Psoas muscle (tissue), 8 donors: ENCODE data around the gene GOSR2. TPM values are rescaled to one million over a fixed set of nuclear protein-coding genes. Genes with fewer than 3 reads are reported as not detected.

Source experiments
- ATAC-seq, 4 donors: fragments of 200-7000 bp; cut with Tn5 transposase; one replicate each; pipeline ENCODE4 v1.9.1; 2020; ENCODE audit warnings: moderate library complexity in 3 of 4, mild to moderate bottlenecking in 2 of 4
- DNase-seq, 2 donors: peaks; one replicate each; pipeline ENCODE4 v3.0.0-alpha.2; 2020
- H3K27ac ChIP-seq: fragments of 200-600 bp; one replicate; pipeline ENCODE4 v1.8.0; 2022
- H3K27me3 ChIP-seq, 3 donors: fragments of 200-600 bp in 1 of 3; one replicate each; pipeline versions ENCODE4 v1.6.1 to v1.8.0; 2013 to 2022; ENCODE audit warnings: low read length in 2 of 3, mild to moderate bottlenecking in 2 of 3, moderate library complexity in 1 of 3; ENCODE audit not compliant: insufficient read depth in 3 of 3
- H3K36me3 ChIP-seq, 2 donors: fragments of 200-600 bp in 1 of 2; one replicate each; pipeline versions ENCODE4 v1.6.1 to v1.8.0; 2013 to 2022; ENCODE audit warnings: low read depth in 1 of 2, mild to moderate bottlenecking in 1 of 2, moderate library complexity in 1 of 2; ENCODE audit not compliant: insufficient read depth in 1 of 2
- H3K4me1 ChIP-seq: fragments of 200-600 bp; one replicate; pipeline ENCODE4 v1.8.0; 2022
- H3K4me3 ChIP-seq: fragments of 200-600 bp; one replicate; pipeline ENCODE4 v1.8.0; 2022; ENCODE audit warnings: mild to moderate bottlenecking
- H3K9me3 ChIP-seq: fragments of 200-600 bp; one replicate; pipeline ENCODE4 v1.8.0; 2022
- CTCF ChIP-seq: fragments of 200-600 bp; IDR thresholded peaks from one replicate; pipeline ENCODE4 v1.8.0; 2022; ENCODE audit warnings: antibody characterized with exemption
- WGBS, 3 donors: extraction: QIAGEN DNeasy Blood & Tissue Kit; methylation state at CpG; one replicate each; pipeline versions ENCODE4 v1.1.6 to v1.1.7; 2013; 5-methylcytosine and 5-hydroxymethylcytosine counted together
- intact Hi-C, 2 donors: fragments of 100-400 bp; cut with DNase I; formaldehyde crosslinking; loops; one replicate each; pipeline versions ENCODE4 v1.11.0 to v1.14.2; 2022
- polyA plus RNA-seq, 3 donors: library from polyadenylated mRNA; stranded (reverse); fragments of 200-250 nt; gene quantifications; one replicate each; pipeline ENCODE4 v1.2.3, GENCODE V29; 2013
- total RNA-seq, 4 donors: library from RNA; stranded (reverse); fragmentation: NEBNext Ultra II Directional in 2 of 4; extraction: Animal tissue kit (Norgen Biotek cat#: 25700) in 2 of 4; gene quantifications; one replicate each; pipeline versions ENCODE4 v1.2.1 to v1.2.4, GENCODE V29; 2021 to 2023
- donor health status: healthy with polysubstance abuse.
- donor health status: DM: no; HTN: no; CAD: no; lungs with moderate emphysema.
- donor health status: Bipolar disorder and iron deficiency.
- donor health status: healthy.
- donor health status: DM: yes; HTN: yes; CAD: no.
- donor health status: DM: no; HTN: no; CAD: no.
- donor health status: DM: no; HTN: no; CAD: no.
- donor health status: DM: yes; HTN: yes; CAD: no.

Gene GOSR2
- total and polyA plus RNA-seq, 7 donors = 26.4 to 56.9 (median 44.9) TPM

- H3K4me1 ChIP-seq = no peaks in the 10 kb centered on the region
- no peak overlapping the region for H3K27ac ChIP-seq
- H3K36me3 ChIP-seq = no peaks in the 10 kb centered on the region
- DNase-seq (no peak), ATAC-seq (no peak)
- no peak overlapping the region for H3K4me3 ChIP-seq
- 81 to 82% (median 82%) methylated on average over 13 of the region's 13 CpGs for WGBS, 3 donors
- intact Hi-C loops = loop anchor here in 1 of 2 donors (5.0 kb wide), 1 partner anchor 456 kb away; no protein-coding TSS in a partner anchor
- no peaks in the 10 kb centered on the region for H3K27me3 ChIP-seq
- no peak for TF ChIP-seq CTCF
- H3K9me3 ChIP-seq = no peaks in the 10 kb centered on the region
These were observed 47.1 kb upstream of the GOSR2 start for GRCh38 chr17:46875849-46876352.

- H3K9me3 ChIP-seq = no peaks in the 10 kb centered on the region
- H3K36me3 ChIP-seq = no peaks in the 10 kb centered on the region
- DNase-seq = no peak
- 52 to 65% (median 56%) methylated on average over 11 to 12 of the region's 12 CpGs for WGBS, 3 donors
- no peaks in the 10 kb centered on the region for H3K4me1 ChIP-seq
- no peak for ATAC-seq
- H3K4me3 ChIP-seq = no peak overlapping the region
- no peaks in the 10 kb centered on the region for H3K27me3 ChIP-seq
- no peak overlapping the region for H3K27ac ChIP-seq
- no peak for TF ChIP-seq CTCF
- intact Hi-C loops = loop anchor here in 1 of 2 donors (5.0 kb wide), 1 partner anchor 456 kb away; no protein-coding TSS in a partner anchor
These were observed 46.5 kb upstream of the GOSR2 start for GRCh38 chr17:46876353-46876887.

DNA sequence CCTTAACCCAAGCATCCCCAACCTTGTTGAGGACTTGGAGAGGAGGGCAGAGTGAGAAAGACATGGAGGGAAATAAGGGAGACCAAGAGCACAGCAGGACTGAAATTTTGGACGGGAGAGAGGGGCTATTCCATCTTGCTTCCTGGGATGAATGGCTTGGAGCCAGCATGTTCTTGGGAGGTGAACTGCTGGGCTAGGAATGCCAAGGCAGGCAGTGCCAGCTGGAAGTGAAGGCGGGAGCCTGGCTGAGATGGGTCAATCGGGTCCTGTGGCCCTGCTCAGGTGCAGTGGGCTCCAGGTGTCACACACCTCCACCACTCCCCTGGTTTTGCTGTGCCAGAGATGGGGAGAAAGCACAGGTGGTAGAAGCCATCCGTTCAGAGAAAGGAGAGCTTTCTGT, 46.0 kb upstream of the GOSR2 start:
- intact Hi-C loops = loop anchor here in 1 of 2 donors (5.0 kb wide), 1 partner anchor 455 kb away; no protein-coding TSS in a partner anchor
- Histone ChIP-seq H3K9me3 (no peaks in the 10 kb centered on the region), H3K4me3 (no peak overlapping the region), H3K36me3 (no peaks in the 10 kb centered on the region), H3K27ac (no peak overlapping the region), H3K27me3 (no peaks in the 10 kb centered on the region), H3K4me1 (no peaks in the 10 kb centered on the region)
- DNase-seq (no peak), ATAC-seq (no peak)
- 51 to 62% (median 55%) methylated on average over 4 of the region's 4 CpGs for WGBS, 3 donors
- no peak for TF ChIP-seq CTCF

- intact Hi-C loops = loop anchor here in 1 of 2 donors (5.0 kb wide), 1 partner anchor 455 kb away; no protein-coding TSS in a partner anchor
- Histone ChIP-seq H3K27ac (no peak overlapping the region), H3K4me1 (no peaks in the 10 kb centered on the region), H3K9me3 (no peaks in the 10 kb centered on the region), H3K4me3 (no peak overlapping the region), H3K27me3 (no peaks in the 10 kb centered on the region), H3K36me3 (no peaks in the 10 kb centered on the region)
- DNase-seq (no peak), ATAC-seq (no peak)
- 68 to 77% (median 72%) methylated on average over 6 of the region's 6 CpGs for WGBS, 3 donors
- TF ChIP-seq CTCF = no peak
These were observed 45.5 kb upstream of the GOSR2 start for GRCh38 chr17:46877466-46877865.
